ENCODE data around the gene ERI3. TPM values are rescaled to one million over a fixed set of nuclear protein-coding genes. Genes with fewer than 3 reads are reported as not detected.

Gene ERI3
- total and polyA plus RNA-seq, 2 of the 13 experiments (the other 11 are each of a cell fraction or from before 2014, with no cell fraction given): 35.6 to 35.9 TPM

- H3K4me1 ChIP-seq (ENCODE audit: insufficient read depth, low read length): peaks cover 11% of the 10 kb centered on the region
- no peak overlapping the region for H3K9ac ChIP-seq (ENCODE audit: insufficient read depth, low read depth, low read length)
- ATAC-seq: no peak
- 46% methylated on average over 6 of the region's 6 CpGs for WGBS (ENCODE audit: low lambda C conversion rate)
- H3K9me3 ChIP-seq (ENCODE audit: low read length): no peaks in the 10 kb centered on the region
- peaks cover 0 to 11% of the 10 kb centered on the region in 2 experiments; a peak in 2 of 5 replicates for H3K27me3 ChIP-seq (ENCODE audit: control insufficient read depth in 1 of 2, insufficient read depth in 2 of 2, low read length in 2 of 2)
- H3K79me2 ChIP-seq (ENCODE audit: insufficient read depth, low read length): no peaks in the 10 kb centered on the region
- BruUV-seq (replicated peaks): no TSS peak
- TF ChIP-seq ZNF691 (CRISPR knock-in tag; IDR thresholded peaks at IDR 0.05; ENCODE audit: borderline replicate concordance, low read depth) (no peak), IRF2 (CRISPR knock-in tag; IDR thresholded peaks at IDR 0.05) (no peak), ZNF431 (CRISPR knock-in tag; IDR thresholded peaks at IDR 0.05; ENCODE audit: borderline replicate concordance, low read depth) (no peak), E2F5 (CRISPR knock-in tag; conservative IDR thresholded peaks at IDR 0.05) (no peak), CCAR2 (optimal IDR thresholded peaks at IDR 0.05; ENCODE audit: low read depth, low read length) (no peak), NCOR1 (IDR thresholded peaks at IDR 0.05; ENCODE audit: borderline replicate concordance, low read length) (no peak), STAT6 (CRISPR knock-in tag; IDR thresholded peaks at IDR 0.05; ENCODE audit: borderline replicate concordance) (no peak), SOX13 (IDR thresholded peaks at IDR 0.05) (no peak), SOX13 (CRISPR knock-in tag; conservative IDR thresholded peaks at IDR 0.05 in 1 of 2, IDR thresholded peaks at IDR 0.05 in 1 of 2) (no peak), ZNF777 (CRISPR knock-in tag; IDR thresholded peaks at IDR 0.05) (no peak), ZNF350 (CRISPR knock-in tag; IDR thresholded peaks at IDR 0.05; ENCODE audit: borderline replicate concordance, low read depth) (no peak), PHF5A (CRISPR knock-in tag; IDR thresholded peaks at IDR 0.05; ENCODE audit: low read depth, unreplicated experiment) (no peak), YY1 (IDR thresholded peaks at IDR 0.05; ENCODE audit: insufficient read depth, insufficient replicate concordance, low read depth, low read length) (no peak), ZNF232 (CRISPR knock-in tag; IDR thresholded peaks at IDR 0.05; ENCODE audit: borderline replicate concordance) (no peak), SMAD9 (CRISPR knock-in tag; IDR thresholded peaks at IDR 0.05) (no peak), ZNF709 (CRISPR knock-in tag; IDR thresholded peaks at IDR 0.05) (no peak), TOE1 (CRISPR knock-in tag; IDR thresholded peaks at IDR 0.05) (no peak)
- ChIA-PET CTCF (ENCODE audit: low intra/inter-chr PET ratio, low total read pairs) (interaction anchor here (1.3 kb wide), 1 partner anchor 220 kb away, joined by 6 read pairs; no protein-coding TSS in a partner anchor), POLR2A (no interaction called here)
- DNase-seq (ENCODE audit: low spot score): no peak
- H3K36me3 ChIP-seq (replicated peaks in 1 of 2; ENCODE audit: control insufficient read depth in 1 of 2, insufficient read depth in 2 of 2, low read length in 2 of 2): no peaks in the 10 kb centered on the region
- in situ Hi-C loops (cut with HindIII; ENCODE audit: extremely low pct_ligation_motif_present, low pct_unique_long_range_greater_than_20kb): loop anchor here (5.0 kb wide), 1 partner anchor 222 kb away; no protein-coding TSS in a partner anchor
- H3K27ac ChIP-seq (ENCODE audit: extremely low read length, insufficient read depth, low read length): no peak overlapping the region
- intact Hi-C loops (cut with micrococcal nuclease; ENCODE audit: unreplicated experiment): no loop called here
- no peak overlapping the region for H3K4me3 ChIP-seq (replicated peaks in 1 of 3; ENCODE audit: insufficient read depth in 1 of 3, low read depth in 2 of 3, low read length in 3 of 3)
- H2AFZ ChIP-seq (ENCODE audit: low read length): no peak overlapping the region
- H4K20me1 ChIP-seq (ENCODE audit: insufficient read depth, low read length): no peaks in the 10 kb centered on the region
- FAIRE-seq: no peak
- no peak overlapping the region for H3K4me2 ChIP-seq (ENCODE audit: low read depth, low read length)
Measured at GRCh38 chr1:44375547-44375946, 20.5 kb upstream of the ERI3 start.
